Raji (cell line): ENCODE results near the gene PSTPIP1.

Experiments
- POLR2A ChIP-seq: IDR thresholded peaks from 2 replicates; pipeline ENCODE4 v1.6.1; 2011; ENCODE audit warnings: low read depth, low read length, control low read depth; ENCODE audit not compliant: insufficient read depth

The PSTPIP1 gene

GRCh38 chr15:76994971-76995945 lies at the start of gene PSTPIP1:
Gene PSTPIP1 (plus strand): TSS chr15:76995126. CDS start chr15:76995574, 448 bp downstream.
- no peak for TF ChIP-seq POLR2A

- TF ChIP-seq POLR2A = no peak
These were observed 49.3 kb upstream of the PSTPIP1 start for GRCh38 chr15:76945494-76946093.

- TF ChIP-seq POLR2A = no peak
These were observed 47.5 kb upstream of the PSTPIP1 start for GRCh38 chr15:76947454-76947853.

- no peak for TF ChIP-seq POLR2A
These were observed 43.7 kb upstream of the PSTPIP1 start for GRCh38 chr15:76951220-76951619.

- no peak for TF ChIP-seq POLR2A
These were observed 41.0 kb upstream of the PSTPIP1 start for GRCh38 chr15:76953913-76954312.

- no peak for TF ChIP-seq POLR2A
These were observed 40.2 kb upstream of the PSTPIP1 start for GRCh38 chr15:76954744-76955143.

GRCh38 chr15:76961268-76962011 lies 33.5 kb upstream of the PSTPIP1 start:
- TF ChIP-seq POLR2A = no peak

- no peak for TF ChIP-seq POLR2A
These were observed 32.5 kb upstream of the PSTPIP1 start for GRCh38 chr15:76962337-76963013.

GRCh38 chr15:76963596-76963995 lies 31.3 kb upstream of the PSTPIP1 start:
- no peak for TF ChIP-seq POLR2A

DNA sequence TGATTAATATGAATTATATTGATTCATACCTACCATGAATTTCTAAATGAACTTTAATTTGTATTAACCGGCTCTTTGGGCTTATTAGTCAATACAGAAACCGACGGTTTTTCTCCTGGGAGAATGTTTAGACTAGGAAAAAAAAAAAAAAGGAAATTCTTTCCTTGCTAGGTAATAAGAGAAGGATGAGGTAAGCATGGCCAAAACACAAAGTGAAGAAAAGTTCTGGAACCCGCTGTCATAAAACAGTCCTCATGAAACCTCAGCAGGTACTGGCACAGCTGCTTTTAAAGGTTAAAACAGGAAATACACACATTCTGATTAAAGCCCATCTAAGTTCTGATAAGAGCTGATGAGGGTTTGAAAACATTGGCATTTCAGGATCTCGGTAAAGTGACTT lies 30.8 kb upstream of the PSTPIP1 start:
- no peak for TF ChIP-seq POLR2A

- no peak for TF ChIP-seq POLR2A
These were observed 27.9 kb upstream of the PSTPIP1 start for GRCh38 chr15:76967067-76967466.

- TF ChIP-seq POLR2A = no peak
These were observed 26.6 kb upstream of the PSTPIP1 start for GRCh38 chr15:76968306-76968705.

GRCh38 chr15:76972389-76973361 lies 22.3 kb upstream of the PSTPIP1 start:
- TF ChIP-seq POLR2A = no peak

- TF ChIP-seq POLR2A = no peak
These were observed 21.6 kb upstream of the PSTPIP1 start for GRCh38 chr15:76973362-76973743.
